Gastrocnemius medialis (tissue), 4 donors: ENCODE measurements around the gene MSANTD2. TPM values are rescaled to one million over a fixed set of nuclear protein-coding genes. Genes with fewer than 3 reads are reported as not detected.

ENCODE experiments used
- ATAC-seq, 2 donors: fragments of 150-250 bp; one replicate each; pipeline ENCODE4 v1.9.1; 2016
- DNase-seq, 2 donors: peaks; one replicate each; pipeline ENCODE4 v3.0.0-alpha.2; 2019
- H3K27ac ChIP-seq, 4 donors: fragments of 200-600 bp; sonication (generic); 1 replicate in 1 of 4; 2 replicates in 3 of 4; pipeline ENCODE4 v1.5.1; 2016 to 2018; ENCODE audit warnings: mild to moderate bottlenecking in 2 of 4, moderate library complexity in 1 of 4
- H3K27me3 ChIP-seq, 3 donors: fragments of 200-600 bp; sonication (generic) in 2 of 3; 1 replicate in 1 of 3; 2 replicates in 2 of 3; pipeline versions ENCODE4 v1.5.1 to v1.6.0; 2016 to 2019; ENCODE audit warnings: mild to moderate bottlenecking in 1 of 3, moderate library complexity in 1 of 3
- H3K36me3 ChIP-seq, 2 donors: fragments of 200-600 bp; sonication (generic) in 1 of 2; one replicate each; pipeline ENCODE4 v1.5.1; 2017 to 2018
- H3K4me1 ChIP-seq, 2 donors: fragments of 200-600 bp; sonication (generic) in 1 of 2; one replicate each; pipeline ENCODE4 v1.5.1; 2016 to 2017; ENCODE audit warnings: mild to moderate bottlenecking in 2 of 2
- H3K4me3 ChIP-seq, 4 donors: fragments of 200-600 bp; sonication (generic) in 3 of 4; 1 replicate in 1 of 4; 2 replicates in 3 of 4; pipeline ENCODE4 v1.5.1; 2016 to 2019; ENCODE audit warnings: mild to moderate bottlenecking in 2 of 4
- H3K9me3 ChIP-seq, 3 donors: fragments of 200-600 bp; sonication (generic) in 2 of 3; 1 replicate in 1 of 3; 2 replicates in 2 of 3; pipeline ENCODE4 v1.5.1; 2016 to 2019
- CTCF ChIP-seq, 5 experiments: fragments of 450-650 bp in 3 of 5; fragments of 200-600 bp in 2 of 5; sonication (generic) in 2 of 5; IDR thresholded peaks in 4 of 5; conservative IDR thresholded peaks in 1 of 5; 1 replicate in 4 of 5; 2 replicates in 1 of 5; pipeline ENCODE4 v1.5.1; 2016 to 2019; ENCODE audit warnings: antibody characterized with exemption in 5 of 5, mild to moderate bottlenecking in 3 of 5, moderate library complexity in 3 of 5
- POLR2A ChIP-seq, 2 donors: fragments of 450-650 bp; IDR thresholded peaks; one replicate each; pipeline ENCODE4 v1.6.1; 2017; ENCODE audit warnings: antibody characterized with exemption in 2 of 2, mild to moderate bottlenecking in 2 of 2, moderate library complexity in 2 of 2
- in situ Hi-C, 4 donors: fragments of 200-750 bp; cut with MboI; loops; one replicate each; pipeline versions ENCODE4 v1.15.0 to v1.8.0; 2017; ENCODE audit warnings: low sequenced_read_pairs in 4 of 4
- intact Hi-C: fragments of 100-400 bp; cut with DNase I; formaldehyde crosslinking; loops from one replicate; pipeline ENCODE4 v1.15.1; 2023; ENCODE audit warnings: low total_unique reads
- total RNA-seq, 4 donors: library from RNA; depleted of rRNA; stranded (reverse); fragments of >200 nt; gene quantifications; one replicate each; pipeline versions ENCODE4 v1.1.0 to v1.2.3, GENCODE V29; 2016

The MSANTD2 gene
- total RNA-seq, 4 donors from 2014 or later = 3.3 to 5.1 (median 3.8) TPM

DNA sequence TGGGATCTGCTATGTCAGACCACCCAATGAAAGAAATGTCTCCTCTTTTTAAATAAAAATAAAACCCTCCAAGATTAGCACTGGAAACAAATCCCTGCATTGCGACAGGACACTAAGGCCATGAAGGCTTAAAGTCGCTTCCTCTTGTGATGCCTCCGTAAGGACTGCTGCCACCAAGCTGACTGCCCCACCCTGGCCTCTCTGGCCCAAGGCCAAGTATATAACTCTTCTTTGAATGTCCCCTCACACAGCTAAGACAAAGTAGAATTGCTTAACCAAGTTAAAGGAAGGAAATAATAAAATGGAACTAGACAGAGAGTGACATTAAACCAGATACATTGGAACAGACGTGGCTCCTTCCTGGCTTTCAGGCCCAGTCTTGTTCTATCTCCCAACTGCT is 68.0 kb downstream of the MSANTD2 start:
- no peak overlapping the region for H3K27ac ChIP-seq
- in situ Hi-C loops (no loop called here), intact Hi-C loops (no loop called here)
- no peaks in the 10 kb centered on the region for H3K36me3 ChIP-seq
- no peak for TF ChIP-seq POLR2A (IDR thresholded peaks at IDR 0.05)
- H3K4me1 ChIP-seq = no peaks in the 10 kb centered on the region
- DNase-seq = peak in 1 of 2 donors; percentile 50
- no peaks in the 10 kb centered on the region for H3K27me3 ChIP-seq
- no peak overlapping the region for H3K4me3 ChIP-seq
- no peaks in the 10 kb centered on the region for H3K9me3 ChIP-seq
- no peak for ATAC-seq

DNA sequence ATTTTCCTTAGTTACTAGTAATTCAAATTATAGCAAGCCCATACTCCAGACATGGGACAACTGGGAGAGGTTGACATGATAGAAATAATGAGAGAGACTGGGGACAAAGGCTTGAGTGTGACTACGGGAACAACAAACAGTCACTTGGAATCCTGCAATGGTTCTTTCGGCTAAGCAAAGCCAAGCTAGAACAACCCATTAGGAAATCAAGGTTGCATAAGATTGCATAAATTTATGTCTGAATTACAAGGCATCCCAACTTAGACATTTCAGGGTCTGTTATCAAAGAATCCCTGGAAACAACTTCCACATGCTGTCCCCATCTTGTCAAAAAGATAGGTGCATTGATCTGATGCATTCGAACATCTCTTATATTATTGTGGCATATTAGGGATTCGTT is 70.6 kb downstream of the MSANTD2 start:
- H3K27me3 ChIP-seq = no peaks in the 10 kb centered on the region
- intact Hi-C loops = no loop called here
- in situ Hi-C loops = no loop called here
- no peaks in the 10 kb centered on the region for H3K9me3 ChIP-seq
- H3K27ac ChIP-seq = no peak overlapping the region
- H3K4me1 ChIP-seq = no peaks in the 10 kb centered on the region
- no peak overlapping the region for H3K4me3 ChIP-seq
- no peak for TF ChIP-seq POLR2A (IDR thresholded peaks at IDR 0.05)
- TF ChIP-seq CTCF (IDR thresholded peaks at IDR 0.05 in 4 of 5, conservative IDR thresholded peaks at IDR 0.05 in 1 of 5) = no peak
- ATAC-seq (no peak), DNase-seq (no peak)
- H3K36me3 ChIP-seq = no peaks in the 10 kb centered on the region

GRCh38 chr11:124728134-124728533 is 72.1 kb downstream of the MSANTD2 start:
- intact Hi-C loops = no loop called here
- Histone ChIP-seq H3K36me3 (no peaks in the 10 kb centered on the region), H3K4me1 (no peaks in the 10 kb centered on the region), H3K9me3 (no peaks in the 10 kb centered on the region), H3K27me3 (peaks cover 0 to 5% (median 0%) of the 10 kb centered on the region in 3 donors), H3K4me3 (no peak overlapping the region), H3K27ac (no peak overlapping the region)
- no peak for TF ChIP-seq POLR2A (IDR thresholded peaks at IDR 0.05)
- TF ChIP-seq CTCF (IDR thresholded peaks at IDR 0.05 in 4 of 5, conservative IDR thresholded peaks at IDR 0.05 in 1 of 5) = no peak
- no peak for ATAC-seq
- in situ Hi-C loops = no loop called here
- DNase-seq = no peak

GRCh38 chr11:124727474-124727873 is 72.7 kb downstream of the MSANTD2 start:
- ATAC-seq (no peak), DNase-seq (no peak)
- Histone ChIP-seq H3K36me3 (no peaks in the 10 kb centered on the region), H3K27ac (no peak overlapping the region), H3K27me3 (peaks cover 0 to 5% (median 0%) of the 10 kb centered on the region in 3 donors), H3K9me3 (no peaks in the 10 kb centered on the region), H3K4me3 (no peak overlapping the region), H3K4me1 (no peaks in the 10 kb centered on the region)
- in situ Hi-C loops = no loop called here
- intact Hi-C loops = no loop called here
- TF ChIP-seq CTCF (IDR thresholded peaks at IDR 0.05 in 4 of 5, conservative IDR thresholded peaks at IDR 0.05 in 1 of 5) (no peak), POLR2A (IDR thresholded peaks at IDR 0.05) (no peak)

DNA sequence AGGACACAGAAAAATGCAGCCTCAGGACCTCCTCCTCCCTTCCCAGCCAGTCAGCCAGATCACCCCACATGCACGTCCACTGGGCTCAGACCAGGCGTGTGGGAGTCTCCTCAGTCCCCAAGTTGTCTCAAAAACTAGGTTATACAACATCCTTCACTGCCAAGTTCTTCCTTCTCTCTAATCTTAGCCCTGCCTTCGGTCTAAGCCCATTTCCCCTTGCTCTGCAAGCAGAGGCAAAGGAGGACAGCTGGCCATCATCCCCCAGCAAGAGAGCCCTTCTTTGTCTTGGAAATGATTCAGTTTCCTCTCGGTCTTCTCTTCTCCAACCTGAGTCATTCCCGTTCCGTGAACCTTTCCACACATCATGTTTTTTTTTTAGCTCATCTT is 74.5 kb downstream of the MSANTD2 start:
- in situ Hi-C loops (no loop called here), intact Hi-C loops (no loop called here)
- H3K27me3 ChIP-seq = peaks cover 0 to 11% (median 11%) of the 10 kb centered on the region in 3 donors
- TF ChIP-seq CTCF (IDR thresholded peaks at IDR 0.05 in 4 of 5, conservative IDR thresholded peaks at IDR 0.05 in 1 of 5) (no peak), POLR2A (IDR thresholded peaks at IDR 0.05) (no peak)
- H3K9me3 ChIP-seq = no peaks in the 10 kb centered on the region
- no peak for ATAC-seq
- no peaks in the 10 kb centered on the region for H3K36me3 ChIP-seq
- no peak for DNase-seq
- H3K4me3 ChIP-seq = no peak overlapping the region
- no peaks in the 10 kb centered on the region for H3K4me1 ChIP-seq
- H3K27ac ChIP-seq = no peak overlapping the region
